CD4-positive, alpha-beta T cell (primary cell): ENCODE results near the gene YEATS2. TPM values are rescaled to one million over a fixed set of nuclear protein-coding genes. Genes with fewer than 3 reads are reported as not detected.

Experiments used
- ATAC-seq: fragments of 200-7000 bp; cut with Tn5 transposase; one replicate; pipeline ENCODE4 v1.10.0; 2022; ENCODE audit warnings: mild to moderate bottlenecking; ENCODE audit not compliant: poor library complexity
- CTCF ChIA-PET: fragments of 350-600 bp; sonication (Branson Sonifier 250); formaldehyde crosslinking; loops from one replicate; lab custom pipeline; 2021; ENCODE audit warnings: antibody characterized with exemption, inconsistent platforms; lab: Charles Lee
- POLR2A ChIA-PET: fragments of 350-600 bp; sonication (Branson Sonifier 250); formaldehyde crosslinking; loops from one replicate; lab custom pipeline; 2021; ENCODE audit warnings: antibody characterized with exemption, inconsistent platforms; lab: Charles Lee
- DNase-seq, 14 experiments: peaks; one replicate each; pipeline ENCODE4 v3.0.0-alpha.2; 2013 to 2020; ENCODE audit warnings: mixed read lengths in 2 of 14
- H3K27ac ChIP-seq, 2 donors: one replicate each; pipeline versions ENCODE4 v1.5.1 to v1.7.0; 2013; ENCODE audit warnings: low read length in 2 of 2, low read depth in 1 of 2, mild to moderate bottlenecking in 1 of 2
- H3K27me3 ChIP-seq, 2 experiments: 1 replicate in 1 of 2; 2 replicates in 1 of 2; pipeline versions ENCODE4 v1.6.1 to v1.7.0; 2013; ENCODE audit warnings: low read length in 2 of 2, control low read depth in 1 of 2, mild to moderate bottlenecking in 1 of 2, moderate library complexity in 1 of 2; ENCODE audit not compliant: insufficient read depth in 2 of 2, control insufficient read depth in 1 of 2
- H3K36me3 ChIP-seq: one replicate; pipeline ENCODE4 v1.6.1; 2013; ENCODE audit warnings: low read length, control low read depth; ENCODE audit not compliant: insufficient read depth
- H3K4me1 ChIP-seq: one replicate; pipeline ENCODE4 v1.6.1; 2013; ENCODE audit warnings: low read length, control low read depth; ENCODE audit not compliant: insufficient read depth
- H3K4me3 ChIP-seq: one replicate; pipeline ENCODE4 v1.5.1; 2013; ENCODE audit warnings: mild to moderate bottlenecking, low read length, moderate library complexity
- H3K9me3 ChIP-seq, 2 experiments: 1 replicate in 1 of 2; 2 replicates in 1 of 2; pipeline versions ENCODE4 v1.6.1 to v1.7.0; 2013; ENCODE audit warnings: low read length in 2 of 2, mild to moderate bottlenecking in 2 of 2, control low read depth in 1 of 2, moderate library complexity in 1 of 2; ENCODE audit not compliant: control insufficient read depth in 1 of 2, insufficient read depth in 1 of 2
- H3K27ac Mint-ChIP-seq: one replicate; pipeline ENCODE4 v1.8.0; 2020; ENCODE audit warnings: mixed read lengths
- H3K27me3 Mint-ChIP-seq: one replicate; pipeline ENCODE4 v1.8.0; 2021; ENCODE audit warnings: mixed read lengths
- H3K36me3 Mint-ChIP-seq: one replicate; pipeline ENCODE4 v1.8.0; 2021; ENCODE audit warnings: low read depth, mixed read lengths
- H3K4me1 Mint-ChIP-seq: one replicate; pipeline ENCODE4 v1.8.0; 2021; ENCODE audit warnings: low read depth, mixed read lengths
- H3K4me3 Mint-ChIP-seq: one replicate; pipeline ENCODE4 v1.8.0; 2020; ENCODE audit warnings: mild to moderate bottlenecking, mixed read lengths
- H3K9me3 Mint-ChIP-seq: one replicate; pipeline ENCODE4 v1.8.0; 2020; ENCODE audit warnings: mixed read lengths
- intact Hi-C, 2 experiments: fragments of 100-400 bp; cut with DNase I in 1 of 2; cut with micrococcal nuclease in 1 of 2; formaldehyde crosslinking; loops; one replicate each; pipeline versions ENCODE4 v1.15.1 to v1.9.0; 2023 to 2025; cut with DNase I, micrococcal nuclease
- total RNA-seq, 174 experiments: library from RNA in 2 of 174; stranded (reverse) in 2 of 174; gene quantifications; one replicate each; pipeline ENCODE4 v1.2.3 and lab custom pipeline; 2021 to 2026
- TF ChIP-seq, protein P1 (sequence below): fragments of 200-600 bp; IDR thresholded peaks from one replicate; pipeline ENCODE4 v1.8.0; 2022; ENCODE audit warnings: antibody characterized with exemption, mild to moderate bottlenecking

Gene YEATS2
- total RNA-seq, 2 experiments from 2014 or later: 14.6 to 15.9 TPM

- Histone ChIP-seq H3K4me3 (no peak overlapping the region), H3K36me3 (peaks cover 78% of the 10 kb centered on the region), H3K4me1 (no peaks in the 10 kb centered on the region), H3K27me3 (no peaks in the 10 kb centered on the region), H3K27ac (no peak overlapping the region), H3K9me3 (no peaks in the 10 kb centered on the region)
- Mint-ChIP-seq H3K4me3 (no peak overlapping the region), H3K9me3 (no peaks in the 10 kb centered on the region), H3K27ac (no peak overlapping the region), H3K36me3 (peaks cover 83% of the 10 kb centered on the region), H3K4me1 (peaks cover 2% of the 10 kb centered on the region), H3K27me3 (no peaks in the 10 kb centered on the region)
- TF ChIP-seq, protein P1, sequence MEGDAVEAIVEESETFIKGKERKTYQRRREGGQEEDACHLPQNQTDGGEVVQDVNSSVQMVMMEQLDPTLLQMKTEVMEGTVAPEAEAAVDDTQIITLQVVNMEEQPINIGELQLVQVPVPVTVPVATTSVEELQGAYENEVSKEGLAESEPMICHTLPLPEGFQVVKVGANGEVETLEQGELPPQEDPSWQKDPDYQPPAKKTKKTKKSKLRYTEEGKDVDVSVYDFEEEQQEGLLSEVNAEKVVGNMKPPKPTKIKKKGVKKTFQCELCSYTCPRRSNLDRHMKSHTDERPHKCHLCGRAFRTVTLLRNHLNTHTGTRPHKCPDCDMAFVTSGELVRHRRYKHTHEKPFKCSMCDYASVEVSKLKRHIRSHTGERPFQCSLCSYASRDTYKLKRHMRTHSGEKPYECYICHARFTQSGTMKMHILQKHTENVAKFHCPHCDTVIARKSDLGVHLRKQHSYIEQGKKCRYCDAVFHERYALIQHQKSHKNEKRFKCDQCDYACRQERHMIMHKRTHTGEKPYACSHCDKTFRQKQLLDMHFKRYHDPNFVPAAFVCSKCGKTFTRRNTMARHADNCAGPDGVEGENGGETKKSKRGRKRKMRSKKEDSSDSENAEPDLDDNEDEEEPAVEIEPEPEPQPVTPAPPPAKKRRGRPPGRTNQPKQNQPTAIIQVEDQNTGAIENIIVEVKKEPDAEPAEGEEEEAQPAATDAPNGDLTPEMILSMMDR: no peak
- intact Hi-C loops: no loop called here
- no peak for DNase-seq
- ATAC-seq: no peak
- ChIA-PET POLR2A (no interaction called here), CTCF (interaction anchor here (1.7 kb wide), 1 partner anchor 40 kb away, joined by 4 read pairs; the partner anchor contains the start of gene PARL)
Measured at GRCh38 chr3:183845090-183845489, 147.5 kb downstream of the YEATS2 start.

DNA sequence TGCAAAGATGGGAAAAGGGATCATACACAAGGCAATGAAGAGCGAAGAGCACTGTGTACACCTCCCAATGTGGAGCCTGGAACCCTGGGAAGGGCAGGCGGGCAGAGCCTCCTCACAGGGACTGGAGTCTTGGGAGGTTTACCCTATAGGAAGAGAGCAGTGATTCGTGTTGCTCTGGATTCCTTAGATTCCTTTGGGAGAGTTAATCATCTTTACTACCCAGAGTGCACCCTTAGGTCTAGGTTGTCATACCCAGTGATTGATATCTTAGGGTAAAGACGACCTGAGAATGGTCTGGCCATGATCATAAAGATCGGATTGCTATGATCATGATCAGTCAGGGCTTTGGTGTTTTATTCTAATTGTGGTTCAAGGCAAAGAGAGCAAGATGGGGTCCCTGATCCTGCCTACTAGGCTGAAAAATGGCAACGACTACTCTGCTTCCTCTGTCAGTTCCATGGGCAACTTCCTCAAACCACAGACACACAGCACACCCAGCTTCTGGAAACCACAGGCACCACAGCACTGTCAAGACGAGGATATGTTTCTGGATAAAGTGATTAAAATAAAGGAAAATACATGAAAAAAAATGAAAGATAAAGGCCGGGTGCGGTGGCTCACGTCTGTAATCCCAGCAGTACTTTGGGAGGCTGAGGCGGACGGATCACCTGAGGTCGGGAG is 148.2 kb downstream of the YEATS2 start:
- no peak for DNase-seq
- Mint-ChIP-seq H3K4me1 (peaks cover 6% of the 10 kb centered on the region), H3K4me3 (no peak overlapping the region), H3K27me3 (no peaks in the 10 kb centered on the region), H3K9me3 (no peaks in the 10 kb centered on the region), H3K36me3 (peaks cover 83% of the 10 kb centered on the region), H3K27ac (no peak overlapping the region)
- intact Hi-C loops: no loop called here
- H3K36me3 ChIP-seq: peaks cover 73% of the 10 kb centered on the region
- H3K4me3 ChIP-seq: no peak overlapping the region
- no peaks in the 10 kb centered on the region for H3K27me3 ChIP-seq
- H3K27ac ChIP-seq: no peak overlapping the region
- no peak for ATAC-seq
- ChIA-PET CTCF (no interaction called here), POLR2A (no interaction called here)
- no peaks in the 10 kb centered on the region for H3K9me3 ChIP-seq
- H3K4me1 ChIP-seq: no peaks in the 10 kb centered on the region
- TF ChIP-seq, protein P1: no peak

DNA sequence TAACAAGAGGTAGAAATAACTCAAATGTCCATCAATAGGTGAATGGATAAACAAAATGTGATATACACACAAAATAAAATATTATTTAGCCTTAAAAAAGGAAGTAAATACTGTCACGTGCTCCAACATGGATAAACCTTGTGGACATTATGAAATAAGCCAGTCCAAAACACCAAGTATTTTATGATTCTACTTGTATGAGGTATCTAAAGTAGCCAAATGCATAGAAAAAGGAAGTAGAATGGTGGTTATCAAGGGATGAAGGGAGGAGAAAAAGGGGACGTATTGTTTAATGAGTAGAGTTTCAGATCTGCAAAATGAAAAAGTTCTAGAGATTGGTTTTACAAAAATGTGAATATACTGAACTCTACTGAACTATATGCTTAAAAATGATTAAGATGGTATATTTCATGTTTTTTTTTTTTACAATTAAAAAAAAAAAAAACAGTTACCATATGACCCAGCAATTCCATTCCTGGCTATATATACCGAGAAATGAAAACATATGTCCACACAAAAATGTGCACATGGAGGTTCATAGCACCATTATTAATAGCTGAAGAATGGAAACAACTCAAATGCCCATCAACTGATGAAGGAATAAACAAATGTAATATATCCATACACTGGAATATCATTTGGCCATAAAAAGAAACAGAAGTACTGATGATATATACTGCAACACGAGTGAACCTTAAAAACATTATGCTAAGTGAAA is 156.9 kb downstream of the YEATS2 start:
- CTCF ChIA-PET: no interaction called here
- no peak for DNase-seq
- intact Hi-C loops: no loop called here
- Mint-ChIP-seq H3K36me3 (peaks cover 92% of the 10 kb centered on the region), H3K27me3 (no peaks in the 10 kb centered on the region), H3K9me3 (no peaks in the 10 kb centered on the region), H3K4me1 (peaks cover 11% of the 10 kb centered on the region), H3K4me3 (no peak overlapping the region), H3K27ac (no peak overlapping the region)
- peaks cover 30% of the 10 kb centered on the region for H3K36me3 ChIP-seq
- H3K4me3 ChIP-seq: no peak overlapping the region
- POLR2A ChIA-PET: no interaction called here
- no peak overlapping the region for H3K27ac ChIP-seq
- TF ChIP-seq, protein P1: no peak
- no peak for ATAC-seq
- no peaks in the 10 kb centered on the region for H3K27me3 ChIP-seq
- no peaks in the 10 kb centered on the region for H3K4me1 ChIP-seq
- H3K9me3 ChIP-seq: no peaks in the 10 kb centered on the region
